Caco-2 (cell line): ENCODE results near the gene CYP51A1. TPM values are rescaled to one million over a fixed set of nuclear protein-coding genes. Genes with fewer than 3 reads are reported as not detected.

Experiments used
- BruUV-seq: library from RNA; stranded (reverse); fragments of 400-500 nt; replicated peaks from 2 replicates; lab custom pipeline; 2021; lab: Mats Ljungman, UMichigan
- CTCF ChIA-PET: fragments of 300-600 bp; sonication (Branson Sonifier 250); formaldehyde crosslinking; loops from one replicate; lab custom pipeline; 2022; ENCODE audit warnings: antibody characterized with exemption; lab: Charles Lee
- POLR2A ChIA-PET: fragments of 300-600 bp; sonication (Branson Sonifier 250); formaldehyde crosslinking; loops from one replicate; lab custom pipeline; 2022; ENCODE audit warnings: antibody characterized with exemption; lab: Charles Lee
- DNase-seq, 2 experiments: peaks; one replicate each; pipeline versions ENCODE4 v3.0.0 to v3.0.0-alpha.2; 2020 to 2022
- H3K27me3 ChIP-seq: replicated peaks from 2 replicates; pipeline ENCODE4 v1.6.0; 2011; ENCODE audit warnings: low read length; ENCODE audit not compliant: control insufficient read depth, insufficient read depth
- H3K36me3 ChIP-seq: 2 replicates; pipeline ENCODE4 v1.5.1; 2011; ENCODE audit warnings: low read length; ENCODE audit not compliant: control insufficient read depth, insufficient read depth
- H3K4me1 ChIP-seq: fragments of 250-450 bp; sonication (Bioruptor Pico); 2 replicates; pipeline ENCODE4 v1.5.1; 2020; ENCODE audit warnings: mild to moderate bottlenecking
- H3K4me3 ChIP-seq: 2 replicates; pipeline ENCODE4 v1.5.1; 2011; ENCODE audit warnings: low read depth, mild to moderate bottlenecking, control low read depth, low read length
- H3K9me3 ChIP-seq: fragments of 250-450 bp; sonication (Bioruptor Pico); 2 replicates; pipeline ENCODE4 v1.5.1; 2020; ENCODE audit warnings: mild to moderate bottlenecking, moderate library complexity
- H3K27ac Mint-ChIP-seq: one replicate; pipeline ENCODE4 v1.8.0; 2022; ENCODE audit warnings: mixed read lengths; ENCODE audit not compliant: unreplicated experiment
- H3K27me3 Mint-ChIP-seq: one replicate; pipeline ENCODE4 v1.8.0; 2022; ENCODE audit warnings: mixed read lengths; ENCODE audit not compliant: insufficient read depth, unreplicated experiment
- H3K36me3 Mint-ChIP-seq: one replicate; pipeline ENCODE4 v1.8.0; 2022; ENCODE audit warnings: mild to moderate bottlenecking, mixed read lengths; ENCODE audit not compliant: insufficient read depth, unreplicated experiment
- H3K4me1 Mint-ChIP-seq: one replicate; pipeline ENCODE4 v1.8.0; 2022; ENCODE audit warnings: low read depth, mixed read lengths; ENCODE audit not compliant: unreplicated experiment
- H3K4me3 Mint-ChIP-seq: one replicate; pipeline ENCODE4 v1.8.0; 2022; ENCODE audit warnings: mild to moderate bottlenecking, moderate library complexity, mixed read lengths; ENCODE audit not compliant: unreplicated experiment
- H3K9me3 Mint-ChIP-seq: one replicate; pipeline ENCODE4 v1.8.0; 2022; ENCODE audit warnings: mixed read lengths; ENCODE audit not compliant: unreplicated experiment
- CTCF ChIP-seq, 2 experiments: fragments of 200-600 bp in 1 of 2; IDR thresholded peaks; 1 replicate in 1 of 2; 2 replicates in 1 of 2; pipeline versions ENCODE4 v1.5.1 to v1.8.0; 2011 to 2022; ENCODE audit warnings: antibody characterized with exemption in 1 of 2, control low read depth in 1 of 2, inconsistent platforms in 1 of 2, low read depth in 1 of 2, low read length in 1 of 2, mild to moderate bottlenecking in 1 of 2, moderate library complexity in 1 of 2; ENCODE audit not compliant: insufficient read depth in 1 of 2, severe bottlenecking in 1 of 2, unreplicated experiment in 1 of 2
- intact Hi-C: fragments of 100-400 bp; cut with micrococcal nuclease; formaldehyde crosslinking; loops from one replicate; pipeline ENCODE4 v1.10.0; 2022; ENCODE audit not compliant: unreplicated experiment
- total RNA-seq: library from RNA; stranded (reverse); gene quantifications from 2 replicates; pipeline ENCODE4 v1.2.3, GENCODE V29; 2022

Gene CYP51A1
- total RNA-seq, 1 experiment from 2014 or later, result 153 TPM

- BruUV-seq, result no TSS peak
- Mint-ChIP-seq H3K4me1 (peaks cover 7% of the 10 kb centered on the region), H3K27ac (no peak overlapping the region), H3K4me3 (no peak overlapping the region), H3K27me3 (no peaks in the 10 kb centered on the region), H3K9me3 (no peaks in the 10 kb centered on the region), H3K36me3 (peaks cover 78% of the 10 kb centered on the region)
- no peak for DNase-seq
- H3K36me3 ChIP-seq, result peaks cover 1% of the 10 kb centered on the region; the same call in 1 of the 2 replicates
- CTCF ChIA-PET, result no interaction called here
- peaks cover 17% of the 10 kb centered on the region for H3K4me1 ChIP-seq
- TF ChIP-seq CTCF (IDR thresholded peaks at IDR 0.05; ENCODE audit: insufficient read depth in 1 of 2, low read depth in 1 of 2, low read length in 1 of 2, severe bottlenecking in 1 of 2, unreplicated experiment in 1 of 2), result no peak
- intact Hi-C loops, result no loop called here
- H3K9me3 ChIP-seq, result no peaks in the 10 kb centered on the region
- no peak overlapping the region for H3K4me3 ChIP-seq
- POLR2A ChIA-PET, result no interaction called here
- H3K27me3 ChIP-seq, result no peaks in the 10 kb centered on the region
Observed at GRCh38 chr7:92072121-92072520, 62.2 kb downstream of the CYP51A1 start.

GRCh38 chr7:92071032-92071431, 63.2 kb downstream of the CYP51A1 start:
- CTCF ChIA-PET, result interaction anchor here (0.6 kb wide), 1 partner anchor 356 kb away, joined by 5 read pairs; no protein-coding TSS in a partner anchor
- peaks cover 10% of the 10 kb centered on the region for H3K4me1 ChIP-seq
- no peak overlapping the region for H3K27ac Mint-ChIP-seq

DNA sequence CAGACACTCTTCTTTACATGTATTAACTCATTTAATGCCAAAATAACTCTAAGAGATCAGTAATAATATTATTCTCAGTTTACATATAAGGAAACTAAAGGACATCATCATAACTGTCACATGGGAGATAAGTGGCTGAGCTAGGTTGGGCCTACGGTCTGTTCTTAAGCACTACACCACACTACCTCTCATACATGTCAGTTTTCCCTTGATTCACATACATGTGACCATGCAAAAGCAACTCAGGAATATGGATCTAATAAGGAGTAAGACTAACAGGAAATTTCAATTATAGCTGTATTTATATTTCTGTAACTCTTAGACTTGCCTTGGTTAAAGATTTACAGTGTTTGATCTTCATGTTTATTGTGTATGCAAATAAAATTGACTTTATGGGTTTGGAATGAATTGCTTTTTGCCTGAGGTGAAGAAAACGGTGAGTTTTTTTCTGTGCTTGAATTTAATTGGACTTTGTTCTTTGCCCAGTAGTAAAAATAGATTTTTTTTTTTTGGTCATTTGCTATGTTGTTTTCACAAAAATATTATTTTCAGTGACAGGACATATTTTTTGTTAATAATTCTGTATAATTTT, 69.7 kb downstream of the CYP51A1 start:
- Mint-ChIP-seq H3K4me1 (peaks cover 6% of the 10 kb centered on the region), H3K27me3 (no peaks in the 10 kb centered on the region), H3K36me3 (peaks cover 38% of the 10 kb centered on the region), H3K4me3 (no peak overlapping the region), H3K27ac (no peak overlapping the region), H3K9me3 (no peaks in the 10 kb centered on the region)
- no peak for TF ChIP-seq CTCF (IDR thresholded peaks at IDR 0.05; ENCODE audit: insufficient read depth in 1 of 2, low read depth in 1 of 2, low read length in 1 of 2, severe bottlenecking in 1 of 2, unreplicated experiment in 1 of 2)
- Histone ChIP-seq H3K27me3 (no peaks in the 10 kb centered on the region), H3K9me3 (no peaks in the 10 kb centered on the region), H3K4me1 (peaks cover 7% of the 10 kb centered on the region), H3K36me3 (no peaks in the 10 kb centered on the region), H3K4me3 (no peak overlapping the region)
- no TSS peak for BruUV-seq
- DNase-seq, result no peak
- CTCF ChIA-PET, result no interaction called here
- intact Hi-C loops, result no loop called here
- POLR2A ChIA-PET, result no interaction called here

More at GRCh38 chr7:92071032-92071431, 63.2 kb downstream of the CYP51A1 start:
- H3K36me3 ChIP-seq, result peaks cover 1% of the 10 kb centered on the region; the same call in 1 of the 2 replicates
- POLR2A ChIA-PET, result no interaction called here
- H3K9me3 ChIP-seq, result no peaks in the 10 kb centered on the region
- DNase-seq, result no peak
- H3K27me3 ChIP-seq, result no peaks in the 10 kb centered on the region
- Mint-ChIP-seq H3K27me3 (no peaks in the 10 kb centered on the region), H3K4me1 (peaks cover 7% of the 10 kb centered on the region), H3K36me3 (peaks cover 75% of the 10 kb centered on the region), H3K9me3 (no peaks in the 10 kb centered on the region), H3K4me3 (no peak overlapping the region)
- TF ChIP-seq CTCF (IDR thresholded peaks at IDR 0.05; ENCODE audit: insufficient read depth in 1 of 2, low read depth in 1 of 2, low read length in 1 of 2, severe bottlenecking in 1 of 2, unreplicated experiment in 1 of 2), result no peak
- intact Hi-C loops, result no loop called here
- H3K4me3 ChIP-seq, result no peak overlapping the region
- no TSS peak for BruUV-seq

Other genes starting within 250 kb of the CYP51A1 start
- 73.8 and 79.4 TPM in 2 replicates for gene AKAP9, start 193.6 kb downstream of the CYP51A1 start, total RNA-seq
- gene LRRD1, start 44.7 kb upstream of the CYP51A1 start, total RNA-seq, result not detected in 2 replicates
- gene KRIT1, start 111.4 kb upstream of the CYP51A1 start, total RNA-seq, result 50.3 and 54.4 TPM in 2 replicates
- gene ANKIB1, start 111.5 kb upstream of the CYP51A1 start, total RNA-seq, result 56.6 and 57.2 TPM in 2 replicates